HepG2 (cell line): ENCODE data around the gene SPOCD1. TPM values are rescaled to one million over a fixed set of nuclear protein-coding genes. Genes with fewer than 3 reads are reported as not detected.

Experiments used
- ATAC-seq: fragments of 200-7000 bp; cut with Tn5 transposase; 3 replicates; pipeline ENCODE4 v1.9.1; 2020; ENCODE audit warnings: mild to moderate bottlenecking, moderate library complexity
- BruUV-seq: library from RNA; stranded (reverse); fragments of 400-500 nt; replicated peaks from 2 replicates; lab custom pipeline; 2021; lab: Mats Ljungman, UMichigan
- CTCF ChIA-PET: fragments of 300-600 bp; formaldehyde crosslinking; extraction: SDS; loops from one replicate; lab custom pipeline; 2021; ENCODE audit warnings: low total read pairs, inconsistent platforms, low intra/inter-chr PET ratio; lab: Yijun Ruan, JAX
- POLR2A ChIA-PET: fragments of 350-600 bp; sonication (Branson Sonifier 250); formaldehyde crosslinking; loops from one replicate; lab custom pipeline; 2020; ENCODE audit warnings: antibody characterized with exemption, inconsistent platforms; lab: Yijun Ruan, JAX
- DNase-seq: peaks from one replicate; pipeline ENCODE4 v3.0.0-alpha.2; 2015; ENCODE audit warnings: low spot score
- FAIRE-seq: peaks from 3 replicates; lab custom pipeline; 2011; peaks lifted over from hg19 to GRCh38; lab: Jason Lieb, UNC
- H2AFZ ChIP-seq: one replicate; pipeline ENCODE4 v1.6.1; 2011; ENCODE audit warnings: low read length, inconsistent platforms
- H3K27ac ChIP-seq: fragments of 300-600 bp; 3 replicates; pipeline ENCODE4 v1.8.0; 2011; ENCODE audit warnings: mixed run types, mild to moderate bottlenecking, mixed read lengths, low read length, inconsistent platforms; ENCODE audit not compliant: insufficient read depth; ENCODE audit errors: extremely low read length
- H3K27me3 ChIP-seq, 2 experiments: fragments of 200-600 bp in 1 of 2; 2 replicates in 1 of 2; 3 replicates in 1 of 2; pipeline versions ENCODE4 v1.6.0 to v1.8.0; 2011; ENCODE audit warnings: low read length in 2 of 2, mild to moderate bottlenecking in 2 of 2, moderate library complexity in 2 of 2, inconsistent platforms in 1 of 2; ENCODE audit not compliant: insufficient read depth in 2 of 2, control insufficient read depth in 1 of 2
- H3K36me3 ChIP-seq, 2 experiments: fragments of 200-600 bp in 1 of 2; replicated peaks in 1 of 2; 2 replicates in 1 of 2; 3 replicates in 1 of 2; pipeline versions ENCODE4 v1.5.1 to v1.8.0; 2011; ENCODE audit warnings: low read length in 2 of 2, inconsistent platforms in 1 of 2; ENCODE audit not compliant: insufficient read depth in 2 of 2, control insufficient read depth in 1 of 2
- H3K4me1 ChIP-seq: 2 replicates; pipeline ENCODE4 v1.5.1; 2012; ENCODE audit warnings: low read length, inconsistent platforms; ENCODE audit not compliant: insufficient read depth
- H3K4me2 ChIP-seq: 2 replicates; pipeline ENCODE4 v1.6.0; 2011; ENCODE audit warnings: low read depth, low read length, inconsistent platforms
- H3K4me3 ChIP-seq, 3 experiments: fragments of 200-600 bp in 1 of 3; sonication (generic), shearing (Covaris generic) in 1 of 3; replicated peaks in 1 of 3; 2 replicates each; pipeline ENCODE4 v1.5.1; 2011 to 2016; ENCODE audit warnings: low read length in 3 of 3, inconsistent platforms in 2 of 3, low read depth in 2 of 3, mild to moderate bottlenecking in 2 of 3, control low read depth in 1 of 3, mixed read lengths in 1 of 3; ENCODE audit not compliant: insufficient read depth in 1 of 3
- H3K79me2 ChIP-seq: one replicate; pipeline ENCODE4 v1.6.1; 2011; ENCODE audit warnings: low read length, inconsistent platforms; ENCODE audit not compliant: insufficient read depth
- H3K9ac ChIP-seq: 2 replicates; pipeline ENCODE4 v1.6.0; 2011; ENCODE audit warnings: mild to moderate bottlenecking, low read depth, low read length, inconsistent platforms; ENCODE audit not compliant: insufficient read depth
- H3K9me3 ChIP-seq: 2 replicates; pipeline ENCODE4 v1.5.1; 2012; ENCODE audit warnings: mild to moderate bottlenecking, low read length
- H4K20me1 ChIP-seq: 2 replicates; pipeline ENCODE4 v1.6.0; 2011; ENCODE audit warnings: inconsistent platforms, mild to moderate bottlenecking, low read length, moderate library complexity; ENCODE audit not compliant: insufficient read depth
- ARNT ChIP-seq: fragments of 450-650 bp; IDR thresholded peaks from 2 replicates; pipeline ENCODE4 v1.6.1; 2017
- BORCS8-MEF2B ChIP-seq: sonication (generic); formaldehyde crosslinking; IDR thresholded peaks from 2 replicates; pipeline ENCODE4 v1.8.0; 2022; ENCODE audit warnings: mild to moderate bottlenecking, missing genetic modification reagents
- CEBPZ ChIP-seq: IDR thresholded peaks from 2 replicates; pipeline ENCODE4 v1.6.1; 2012; ENCODE audit warnings: low read length, improper control_type of control experiment
- CHD2 ChIP-seq: IDR thresholded peaks from 2 replicates; pipeline ENCODE4 v1.6.1; 2011; ENCODE audit warnings: low read depth, low read length, improper control_type of control experiment
- KAT8 ChIP-seq: IDR thresholded peaks from 2 replicates; pipeline ENCODE4 v1.6.1; 2016; ENCODE audit warnings: missing genetic modification reagents, missing compliant biosample characterization
- MTA3 ChIP-seq: sonication (generic); formaldehyde crosslinking; IDR thresholded peaks from 2 replicates; pipeline ENCODE4 v1.4.0; 2020; ENCODE audit warnings: missing genetic modification reagents
- RNF219 ChIP-seq: sonication (generic); formaldehyde crosslinking; IDR thresholded peaks from 2 replicates; pipeline ENCODE4 v1.5.0; 2020; ENCODE audit warnings: mild to moderate bottlenecking, missing genetic modification reagents
- TGIF2 ChIP-seq: IDR thresholded peaks from 2 replicates; pipeline ENCODE4 v1.6.1; 2016; ENCODE audit warnings: control low read depth, missing compliant biosample characterization
- ZBTB21 ChIP-seq: sonication (generic); formaldehyde crosslinking; IDR thresholded peaks from 2 replicates; pipeline ENCODE4 v1.4.0; 2020; ENCODE audit warnings: missing genetic modification reagents
- ZNF230 ChIP-seq: sonication (generic); formaldehyde crosslinking; IDR thresholded peaks from 2 replicates; pipeline ENCODE4 v1.4.0; 2020; ENCODE audit warnings: mild to moderate bottlenecking, missing genetic modification reagents
- ZNF354B ChIP-seq: sonication (generic); formaldehyde crosslinking; IDR thresholded peaks from 2 replicates; pipeline ENCODE4 v1.8.0; 2022; ENCODE audit warnings: mild to moderate bottlenecking, missing genetic modification reagents
- ZNF567 ChIP-seq: sonication (generic); formaldehyde crosslinking; IDR thresholded peaks from 2 replicates; pipeline ENCODE4 v1.8.1; 2023; ENCODE audit warnings: mild to moderate bottlenecking, missing genetic modification reagents, borderline replicate concordance
- WGBS: methylation state at CpG from one replicate; pipeline ENCODE4 v1.1.6; 2017; ENCODE audit warnings: low lambda C conversion rate; 5-methylcytosine and 5-hydroxymethylcytosine counted together
- in situ Hi-C: cut with HindIII; loops from 2 replicates; pipeline ENCODE4 v1.10.0; 2017; ENCODE audit warnings: low pct_unique_long_range_greater_than_20kb; ENCODE audit not compliant: extremely low pct_ligation_motif_present
- intact Hi-C: fragments of 100-400 bp; cut with micrococcal nuclease; formaldehyde crosslinking; loops from one replicate; pipeline ENCODE4 v1.10.0; 2022; ENCODE audit not compliant: unreplicated experiment
- polyA plus RNA-seq, 8 experiments: library from polyadenylated mRNA; depleted of rRNA in 3 of 8; stranded (reverse) in 7 of 8; unstranded in 1 of 8; fragments of >200 nt; fragmentation: Illumina TruSeq in 4 of 8; extraction: Trizol in 4 of 8; gene quantifications; 2 replicates each; pipeline versions ENCODE4 v1.2.1 to v1.2.3, GENCODE V29; 2011 to 2016; ENCODE audit warnings: low read depth in 4 of 8, missing spikeins in 1 of 8, mixed read lengths in 1 of 8; ENCODE audit not compliant: insufficient read depth in 1 of 8
- total RNA-seq, 5 experiments: library from RNA; depleted of rRNA; stranded (reverse); fragments of >200 nt; fragmentation: Illumina TruSeq; extraction: Trizol; gene quantifications; 2 replicates each; pipeline ENCODE4 v1.2.3, GENCODE V29; 2016; ENCODE audit warnings: low read depth in 1 of 5
- TF ChIP-seq, protein P1 (sequence below): sonication (generic); formaldehyde crosslinking; IDR thresholded peaks from 2 replicates; pipeline ENCODE4 v1.8.1; 2023; ENCODE audit warnings: mild to moderate bottlenecking, missing genetic modification reagents
- TF ChIP-seq, protein P2 (sequence below): sonication (generic); formaldehyde crosslinking; conservative IDR thresholded peaks from 2 replicates; pipeline ENCODE4 v1.8.0; 2022; ENCODE audit warnings: mild to moderate bottlenecking, moderate library complexity, missing genetic modification reagents

Gene SPOCD1
- total and polyA plus RNA-seq, 2 of the 13 experiments (the other 11 are each of a cell fraction or from before 2014, with no cell fraction given), result 0.24 to 0.29 TPM

GRCh38 chr1:31789259-31790065, 26.4 kb downstream of the SPOCD1 start (continued):
- TF ChIP-seq CEBPZ (no peak), CHD2 (no peak)

DNA sequence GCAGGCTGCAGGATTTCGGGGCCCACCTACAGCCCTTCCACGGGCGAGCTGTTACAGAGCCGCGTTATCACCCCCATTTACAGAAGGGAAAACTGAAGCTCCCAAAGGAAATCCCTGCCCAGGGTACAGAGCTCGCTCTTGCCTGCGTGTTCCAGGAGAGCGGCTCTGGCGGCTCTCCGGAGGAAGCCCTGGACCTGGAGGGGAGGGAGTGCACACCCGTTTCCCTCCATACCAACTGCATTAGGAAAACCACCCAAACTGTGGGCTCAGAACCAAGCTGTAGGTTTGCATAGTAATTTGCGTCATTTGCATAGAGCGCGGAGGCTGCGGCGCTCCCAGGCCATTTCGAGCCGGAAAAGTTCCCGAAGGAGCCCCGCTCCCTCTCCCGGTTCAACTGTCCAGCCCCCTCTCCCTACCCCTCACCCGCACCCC, 27.0 kb downstream of the SPOCD1 start:
- H3K4me2 ChIP-seq, result peak overlapping the region; percentile 99
- CTCF ChIA-PET, result interaction anchor here (1.1 to 2.4 kb wide), 3 partner anchors 74 to 125 kb away, joined by 3 to 29 read pairs (median 15); no protein-coding TSS in a partner anchor
- peaks cover 22% of the 10 kb centered on the region for H3K4me1 ChIP-seq
- peak overlapping the region; percentile 51 to 75 (median 59) for H3K4me3 ChIP-seq
- H3K36me3 ChIP-seq, result no peaks in the 10 kb centered on the region
- H3K27ac ChIP-seq, result no peak overlapping the region
- POLR2A ChIA-PET, result interaction anchor here (0.9 to 1.5 kb wide), 4 partner anchors 73 to 144 kb away, joined by 3 to 9 read pairs (median 4); partner anchors contain the start of gene PEF1
- ATAC-seq (peak; percentile 45), DNase-seq (peak; percentile 28), FAIRE-seq (no peak)
- no peaks in the 10 kb centered on the region for H3K79me2 ChIP-seq
- intact Hi-C loops (loop anchor here (2.0 kb wide), 2 partner anchors 24 to 74 kb away; partner anchors contain the start of gene ADGRB2), in situ Hi-C loops (loop anchor here (5.0 kb wide), 1 partner anchor 122 kb away; no protein-coding TSS in a partner anchor)
- 0 out of 2 replicates have a peak overlapping the region, but pooled peaks have one; percentile 2 for H3K9ac ChIP-seq
- no peaks in the 10 kb centered on the region for H3K9me3 ChIP-seq
- WGBS, result 0% methylated on average over 3 of the region's 22 CpGs
- no peaks in the 10 kb centered on the region for H4K20me1 ChIP-seq
- no peak overlapping the region for H2AFZ ChIP-seq
- no TSS peak for BruUV-seq
- H3K27me3 ChIP-seq, result peaks cover 3 to 20% of the 10 kb centered on the region in 2 experiments; a peak in 3 of 5 replicates
- no peak for TF ChIP-seq TGIF2 (CRISPR knock-in tag)
- TF ChIP-seq, protein P1, sequence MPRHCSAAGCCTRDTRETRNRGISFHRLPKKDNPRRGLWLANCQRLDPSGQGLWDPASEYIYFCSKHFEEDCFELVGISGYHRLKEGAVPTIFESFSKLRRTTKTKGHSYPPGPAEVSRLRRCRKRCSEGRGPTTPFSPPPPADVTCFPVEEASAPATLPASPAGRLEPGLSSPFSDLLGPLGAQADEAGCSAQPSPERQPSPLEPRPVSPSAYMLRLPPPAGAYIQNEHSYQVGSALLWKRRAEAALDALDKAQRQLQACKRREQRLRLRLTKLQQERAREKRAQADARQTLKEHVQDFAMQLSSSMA (CRISPR knock-in tag), result no peak
- TF ChIP-seq, protein P2, sequence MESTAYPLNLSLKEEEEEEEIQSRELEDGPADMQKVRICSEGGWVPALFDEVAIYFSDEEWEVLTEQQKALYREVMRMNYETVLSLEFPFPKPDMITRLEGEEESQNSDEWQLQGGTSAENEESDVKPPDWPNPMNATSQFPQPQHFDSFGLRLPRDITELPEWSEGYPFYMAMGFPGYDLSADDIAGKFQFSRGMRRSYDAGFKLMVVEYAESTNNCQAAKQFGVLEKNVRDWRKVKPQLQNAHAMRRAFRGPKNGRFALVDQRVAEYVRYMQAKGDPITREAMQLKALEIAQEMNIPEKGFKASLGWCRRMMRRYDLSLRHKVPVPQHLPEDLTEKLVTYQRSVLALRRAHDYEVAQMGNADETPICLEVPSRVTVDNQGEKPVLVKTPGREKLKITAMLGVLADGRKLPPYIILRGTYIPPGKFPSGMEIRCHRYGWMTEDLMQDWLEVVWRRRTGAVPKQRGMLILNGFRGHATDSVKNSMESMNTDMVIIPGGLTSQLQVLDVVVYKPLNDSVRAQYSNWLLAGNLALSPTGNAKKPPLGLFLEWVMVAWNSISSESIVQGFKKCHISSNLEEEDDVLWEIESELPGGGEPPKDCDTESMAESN (CRISPR knock-in tag), result no peak
- TF ChIP-seq MTA3, result no peak
- no peak for TF ChIP-seq KAT8
- no peak for TF ChIP-seq ZNF567 (CRISPR knock-in tag)
- TF ChIP-seq BORCS8-MEF2B (CRISPR knock-in tag), result 0 out of 2 replicates have a peak, but pooled peaks have one; percentile 17
- TF ChIP-seq ARNT, result no peak
- TF ChIP-seq ZNF354B (CRISPR knock-in tag), result no peak
- no peak for TF ChIP-seq RNF219 (CRISPR knock-in tag)
- TF ChIP-seq ZBTB21 (CRISPR knock-in tag), result no peak
- TF ChIP-seq ZNF230 (CRISPR knock-in tag), result 0 out of 2 replicates have a peak, but pooled peaks have one; percentile 15
